ENCODE measurements around the gene LIMK2. TPM values are rescaled to one million over a fixed set of nuclear protein-coding genes. Genes with fewer than 3 reads are reported as not detected.

Gene LIMK2
- total RNA-seq, 1 donor = 25.0 TPM

- DNase-seq (ENCODE audit: insufficient read length, low spot score, missing footprints) = no peak
- Histone ChIP-seq H3K36me3 (ENCODE audit: insufficient read depth, low read length) (peaks cover 26% of the 10 kb centered on the region), H3K4me2 (ENCODE audit: insufficient read depth, low read length) (no peak overlapping the region)
These were observed 70.8 kb downstream of the LIMK2 start for GRCh38 chr22:31282748-31283468.

GRCh38 chr22:31284281-31285155 lies 72.4 kb downstream of the LIMK2 start:
- H3K36me3 ChIP-seq (ENCODE audit: insufficient read depth, low read length) = peaks cover 17% of the 10 kb centered on the region
- peaks cover 7% of the 10 kb centered on the region for H4K20me1 ChIP-seq (ENCODE audit: insufficient read depth, low read length)
- no peak for TF ChIP-seq CTCF (IDR thresholded peaks at IDR 0.05; ENCODE audit: extremely low read depth, low read depth, low read length)
- no peak overlapping the region for H3K4me3 ChIP-seq (ENCODE audit: insufficient read depth, low read length)
- no peak overlapping the region for H2AFZ ChIP-seq (ENCODE audit: low read length)
- H3K4me2 ChIP-seq (ENCODE audit: insufficient read depth, low read length) = no peak overlapping the region
- DNase-seq (ENCODE audit: insufficient read length, low spot score, missing footprints) = no peak
- H3K79me2 ChIP-seq (ENCODE audit: insufficient read depth, low read length) = no peaks in the 10 kb centered on the region
- H3K9me3 ChIP-seq (ENCODE audit: low read depth, low read length) = no peaks in the 10 kb centered on the region
- H3K27me3 ChIP-seq (ENCODE audit: insufficient read depth, low read length) = no peaks in the 10 kb centered on the region
- no peaks in the 10 kb centered on the region for H3K4me1 ChIP-seq (ENCODE audit: insufficient read depth, low read length)
- H3K27ac ChIP-seq (ENCODE audit: low read depth, low read length) = no peak overlapping the region

More at GRCh38 chr22:31282748-31283468, 70.8 kb downstream of the LIMK2 start:
- Histone ChIP-seq H3K9me3 (ENCODE audit: low read depth, low read length) (no peaks in the 10 kb centered on the region), H3K4me1 (ENCODE audit: insufficient read depth, low read length) (no peaks in the 10 kb centered on the region), H3K4me3 (ENCODE audit: insufficient read depth, low read length) (no peak overlapping the region), H3K27ac (ENCODE audit: low read depth, low read length) (no peak overlapping the region), H4K20me1 (ENCODE audit: insufficient read depth, low read length) (peaks cover 7% of the 10 kb centered on the region), H3K27me3 (ENCODE audit: insufficient read depth, low read length) (no peaks in the 10 kb centered on the region), H2AFZ (ENCODE audit: low read length) (no peak overlapping the region), H3K79me2 (ENCODE audit: insufficient read depth, low read length) (no peaks in the 10 kb centered on the region)
- TF ChIP-seq CTCF (IDR thresholded peaks at IDR 0.05; ENCODE audit: extremely low read depth, low read depth, low read length) = no peak

GRCh38 chr22:31286360-31287255 lies 74.5 kb downstream of the LIMK2 start:
- Histone ChIP-seq H4K20me1 (ENCODE audit: insufficient read depth, low read length) (peaks cover 3% of the 10 kb centered on the region), H3K4me2 (ENCODE audit: insufficient read depth, low read length) (no peak overlapping the region), H3K9me3 (ENCODE audit: low read depth, low read length) (no peaks in the 10 kb centered on the region), H3K4me1 (ENCODE audit: insufficient read depth, low read length) (peaks cover 7% of the 10 kb centered on the region), H3K27me3 (ENCODE audit: insufficient read depth, low read length) (no peaks in the 10 kb centered on the region), H3K79me2 (ENCODE audit: insufficient read depth, low read length) (no peaks in the 10 kb centered on the region), H3K36me3 (ENCODE audit: insufficient read depth, low read length) (peaks cover 7% of the 10 kb centered on the region), H3K4me3 (ENCODE audit: insufficient read depth, low read length) (no peak overlapping the region), H2AFZ (ENCODE audit: low read length) (no peak overlapping the region), H3K27ac (ENCODE audit: low read depth, low read length) (no peak overlapping the region)
- no peak for DNase-seq (ENCODE audit: insufficient read length, low spot score, missing footprints)
- no peak for TF ChIP-seq CTCF (IDR thresholded peaks at IDR 0.05; ENCODE audit: extremely low read depth, low read depth, low read length)
